AG10803 (cell line): ENCODE data around the gene VARS1.
"Not testable (repeated sequence)": the region's sequence is repeated elsewhere in the genome, so short reads cannot be mapped to it uniquely, and the experiment has no call there.

Source experiments
- DNase-seq: peaks from one replicate; pipeline ENCODE4 v3.0.0; 2010; ENCODE audit warnings: low read depth
- H3K4me3 ChIP-seq: 2 replicates; pipeline ENCODE4 v1.5.1; 2011; ENCODE audit warnings: mild to moderate bottlenecking, low read length, control low read depth
- TF ChIP-seq, protein P1 (sequence below): conservative IDR thresholded peaks from 2 replicates; pipeline ENCODE4 v1.5.1; 2011; ENCODE audit warnings: mild to moderate bottlenecking, low read length, control low read depth, inconsistent platforms

Gene VARS1

DNA sequence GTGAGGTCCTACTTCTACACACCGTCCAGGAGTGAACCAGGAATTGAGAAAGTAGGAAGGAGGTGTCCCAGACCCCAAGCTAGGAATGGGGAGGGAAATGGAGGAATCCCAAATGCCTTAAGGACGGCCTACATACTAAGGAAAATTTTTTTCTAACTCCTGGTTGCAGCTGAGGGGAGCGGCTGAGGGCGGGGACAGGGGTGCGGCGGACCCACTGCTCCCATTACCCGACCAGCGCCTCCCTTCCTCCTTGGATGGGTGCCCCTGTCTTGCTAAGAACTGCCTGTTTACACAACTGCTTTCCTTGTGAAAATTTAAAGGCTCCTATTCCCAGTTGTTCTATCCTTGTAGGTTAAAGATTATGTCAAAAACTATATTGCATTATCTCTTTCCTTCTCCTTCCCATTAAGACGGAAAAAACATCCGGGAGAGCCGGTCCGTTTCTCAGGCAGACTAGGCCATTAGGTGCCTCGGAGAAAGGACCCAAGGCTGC is 31.3 kb upstream of the VARS1 start:
- TF ChIP-seq, protein P1, sequence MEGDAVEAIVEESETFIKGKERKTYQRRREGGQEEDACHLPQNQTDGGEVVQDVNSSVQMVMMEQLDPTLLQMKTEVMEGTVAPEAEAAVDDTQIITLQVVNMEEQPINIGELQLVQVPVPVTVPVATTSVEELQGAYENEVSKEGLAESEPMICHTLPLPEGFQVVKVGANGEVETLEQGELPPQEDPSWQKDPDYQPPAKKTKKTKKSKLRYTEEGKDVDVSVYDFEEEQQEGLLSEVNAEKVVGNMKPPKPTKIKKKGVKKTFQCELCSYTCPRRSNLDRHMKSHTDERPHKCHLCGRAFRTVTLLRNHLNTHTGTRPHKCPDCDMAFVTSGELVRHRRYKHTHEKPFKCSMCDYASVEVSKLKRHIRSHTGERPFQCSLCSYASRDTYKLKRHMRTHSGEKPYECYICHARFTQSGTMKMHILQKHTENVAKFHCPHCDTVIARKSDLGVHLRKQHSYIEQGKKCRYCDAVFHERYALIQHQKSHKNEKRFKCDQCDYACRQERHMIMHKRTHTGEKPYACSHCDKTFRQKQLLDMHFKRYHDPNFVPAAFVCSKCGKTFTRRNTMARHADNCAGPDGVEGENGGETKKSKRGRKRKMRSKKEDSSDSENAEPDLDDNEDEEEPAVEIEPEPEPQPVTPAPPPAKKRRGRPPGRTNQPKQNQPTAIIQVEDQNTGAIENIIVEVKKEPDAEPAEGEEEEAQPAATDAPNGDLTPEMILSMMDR: no peak
- DNase-seq: peak; percentile 92

DNA sequence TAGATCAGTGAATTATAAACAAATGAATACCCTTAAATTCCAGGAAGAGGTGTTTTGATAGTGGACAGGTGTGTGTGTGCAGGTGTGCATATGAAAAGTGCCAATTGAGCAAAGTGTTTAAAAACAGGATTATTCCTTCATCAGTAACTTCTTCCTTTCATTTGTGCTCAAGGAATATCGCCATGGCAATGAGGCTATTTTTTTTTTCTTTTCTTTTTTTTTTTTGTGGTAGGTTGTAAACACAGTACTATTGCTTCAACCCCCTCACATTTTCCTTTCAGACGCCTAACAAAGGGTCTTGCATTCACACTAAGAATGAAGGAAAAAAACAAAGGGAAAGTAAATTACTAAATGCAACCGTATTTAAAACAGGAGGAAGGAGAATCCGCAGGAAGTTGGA is 30.0 kb upstream of the VARS1 start:
- TF ChIP-seq, protein P1: no peak
- no peak for DNase-seq
- H3K4me3 ChIP-seq: no peak overlapping the region

More for the DNA sequence above, 31.3 kb upstream of the VARS1 start:
- H3K4me3 ChIP-seq: peak overlapping the region; percentile 88

DNA sequence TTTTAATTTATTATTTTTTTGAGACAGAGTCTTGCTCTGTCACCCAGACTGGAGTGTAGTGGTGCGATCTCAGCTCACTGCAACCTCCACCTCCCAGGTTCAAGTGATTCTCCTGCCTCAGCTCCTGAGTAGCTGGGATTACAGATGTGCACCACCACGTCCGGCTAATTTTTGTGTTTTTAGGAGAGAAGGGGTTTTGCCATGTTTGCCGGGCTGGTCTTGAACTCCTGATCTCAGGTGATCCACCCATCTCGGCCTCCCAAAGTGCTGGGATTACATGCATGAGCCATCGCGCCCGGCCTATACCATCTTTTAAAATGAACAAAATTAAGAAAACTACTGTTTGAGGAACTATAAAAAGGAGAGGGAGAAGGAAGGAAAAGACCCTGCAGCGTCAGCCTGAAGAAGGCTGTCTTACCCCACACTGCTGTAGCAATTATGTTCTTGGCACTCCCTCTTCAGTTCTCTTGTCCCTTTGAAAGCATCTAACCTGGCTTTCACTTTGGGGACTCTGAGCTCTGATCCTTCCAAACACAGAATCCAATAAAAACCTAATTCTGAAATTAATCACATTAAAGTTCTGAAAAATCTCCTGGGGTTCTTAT is 28.1 kb upstream of the VARS1 start:
- not testable (repeated sequence) for H3K4me3 ChIP-seq, DNase-seq

DNA sequence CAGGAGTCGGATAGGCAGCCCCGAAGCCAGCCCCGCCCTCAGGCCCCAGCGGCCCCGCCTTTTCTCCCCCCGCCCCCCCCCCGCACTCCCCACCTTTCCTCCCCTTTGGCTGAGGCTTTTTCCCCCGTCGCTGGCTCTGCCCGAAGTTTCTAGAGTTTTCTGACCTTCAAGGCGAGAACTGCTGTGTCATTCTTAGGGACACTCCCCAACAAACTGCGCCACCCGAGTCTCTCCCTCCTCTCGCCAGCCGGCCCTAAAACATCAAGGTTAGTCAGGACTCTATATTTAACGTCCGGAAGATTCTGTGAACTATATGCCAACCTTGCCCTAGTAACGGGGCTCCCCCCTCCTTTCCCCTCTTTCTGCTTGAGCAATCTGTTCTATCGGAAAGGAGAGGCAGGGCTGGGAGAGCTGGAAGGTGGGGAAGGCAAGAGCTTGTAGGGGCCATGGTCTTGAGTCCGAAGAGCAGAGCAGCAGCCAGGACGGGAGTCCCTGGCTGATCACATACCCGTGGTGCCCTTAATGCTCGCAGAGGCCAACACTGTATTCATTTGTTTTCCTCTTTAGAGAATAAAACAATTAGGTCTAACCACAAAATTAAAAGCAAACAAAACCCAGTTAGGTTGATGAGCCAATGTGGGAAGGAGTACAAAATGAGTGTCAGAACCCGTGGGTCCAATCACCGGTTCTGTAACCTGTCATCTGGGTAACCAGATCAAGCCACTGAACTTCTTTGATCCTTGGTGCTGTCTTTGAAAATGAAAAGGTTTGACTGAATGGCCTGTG is 26.7 kb upstream of the VARS1 start:
- TF ChIP-seq, protein P1: no peak
- DNase-seq: peak; percentile 87
- H3K4me3 ChIP-seq: peak overlapping the region; percentile 75

DNA sequence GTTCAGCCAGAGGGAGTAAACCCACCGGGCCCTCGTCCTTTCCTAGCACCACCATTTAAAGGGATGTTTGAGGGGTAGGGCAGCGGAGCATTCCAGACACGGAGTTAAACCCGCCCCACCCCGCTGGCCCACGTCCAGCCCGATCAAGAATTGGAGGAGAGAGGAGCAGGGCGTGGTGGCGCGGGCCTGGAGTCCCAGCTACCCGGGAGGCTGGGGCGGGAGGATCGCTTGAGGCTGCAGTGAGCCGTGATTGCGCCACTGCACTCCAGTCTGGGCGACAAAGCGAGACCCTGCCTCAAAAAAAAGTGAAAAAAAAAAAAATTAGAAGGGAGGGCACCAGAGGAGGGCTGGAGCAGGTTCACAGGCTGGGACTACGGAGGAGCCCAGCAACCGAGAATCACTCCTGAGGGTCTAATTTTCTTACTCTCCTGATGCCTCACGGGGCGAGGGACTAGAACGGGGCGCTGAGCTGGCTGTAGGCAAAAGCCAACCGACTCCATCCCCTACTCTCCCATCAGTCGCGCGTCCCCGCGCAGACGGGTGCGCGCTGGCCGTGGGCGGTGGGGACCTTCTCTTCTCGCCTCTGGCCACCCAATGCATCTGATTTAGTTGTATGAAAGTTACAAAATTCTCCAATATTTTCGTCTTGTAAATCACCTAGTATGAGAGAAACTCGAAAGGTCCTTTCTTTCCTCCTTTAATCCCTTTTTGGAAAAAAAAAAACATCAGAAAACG is 25.9 kb upstream of the VARS1 start:
- TF ChIP-seq, protein P1: no peak
- H3K4me3 ChIP-seq: peak overlapping the region; percentile 75
- DNase-seq: peak; percentile 30

GRCh38 chr6:31820399-31820798 is 24.8 kb upstream of the VARS1 start:
- DNase-seq: not testable (repeated sequence)

DNA sequence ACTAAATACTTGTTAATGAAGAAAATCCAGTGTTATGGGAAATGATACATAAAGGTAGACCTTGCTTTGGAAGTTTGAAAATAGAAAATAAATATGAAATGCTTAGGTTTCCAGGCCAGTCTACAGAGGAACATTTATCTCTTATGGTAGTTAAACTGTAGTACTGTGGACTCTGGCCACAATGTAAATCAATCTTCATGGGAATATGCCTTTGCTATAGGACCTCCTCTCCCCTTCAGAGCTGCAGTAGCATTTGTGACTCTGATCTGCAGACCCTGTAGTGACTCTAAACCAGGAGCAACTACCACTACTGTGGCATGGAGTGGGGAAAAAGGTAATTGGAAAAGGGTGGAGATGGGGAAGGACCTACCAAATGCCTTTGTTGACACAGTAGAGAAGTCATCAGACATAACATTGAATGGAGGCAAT is 24.3 kb upstream of the VARS1 start:
- TF ChIP-seq, protein P1: no peak
- DNase-seq: no peak
- H3K4me3 ChIP-seq: no peak overlapping the region

More at GRCh38 chr6:31820399-31820798, 24.8 kb upstream of the VARS1 start:
- H3K4me3 ChIP-seq: not testable (repeated sequence)

DNA sequence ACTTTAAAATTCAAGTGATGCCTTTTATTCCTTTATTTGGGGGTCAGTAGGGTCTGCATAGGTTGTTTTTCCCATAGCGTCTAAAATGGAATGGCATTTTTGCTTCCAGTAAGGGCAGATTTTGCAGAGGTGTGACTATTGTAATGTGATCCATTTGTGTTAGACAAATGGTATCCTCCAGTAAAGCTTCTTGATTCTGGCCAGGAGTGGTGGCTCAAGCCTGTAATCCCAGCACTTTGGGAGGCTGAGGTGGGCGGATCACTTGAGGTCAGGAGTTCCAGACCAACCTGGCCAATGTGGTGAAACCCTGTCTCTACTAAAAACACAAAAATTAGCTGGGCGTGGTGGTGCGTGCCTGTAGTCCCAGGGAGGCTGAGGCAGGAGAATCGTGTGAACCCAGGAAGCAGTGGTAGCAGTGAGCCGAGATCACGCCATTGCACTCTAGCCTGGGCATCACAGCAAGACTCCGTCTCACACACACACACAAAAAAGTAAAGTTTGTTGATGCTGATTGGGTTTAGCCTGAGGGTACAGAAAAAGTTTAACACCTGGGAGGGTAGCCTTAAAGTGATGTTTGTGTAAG is 22.5 kb upstream of the VARS1 start:
- H3K4me3 ChIP-seq: peak overlapping the region; percentile 70
- not testable (repeated sequence) for DNase-seq

GRCh38 chr6:31817133-31817928 is 21.8 kb upstream of the VARS1 start:
- peak; percentile 44 for DNase-seq
- peak overlapping the region; percentile 70 for H3K4me3 ChIP-seq
